ENCODE data around the gene FBRSL1. TPM values are rescaled to one million over a fixed set of nuclear protein-coding genes. Genes with fewer than 3 reads are reported as not detected.

FBRSL1 gene
- total RNA-seq, 4 donors from 2014 or later: 23.3 to 306 (median 49.7) TPM

GRCh38 chr12:132481345-132481744, 8.6 kb upstream of the FBRSL1 start:
- Histone ChIP-seq H3K9me3 (no peaks in the 10 kb centered on the region), H3K4me3 (no peak overlapping the region)
- 73 to 75% methylated on average over 5 to 11 of the region's 11 CpGs for WGBS, 2 donors (ENCODE audit: low coverage in 1 of 2)

DNA sequence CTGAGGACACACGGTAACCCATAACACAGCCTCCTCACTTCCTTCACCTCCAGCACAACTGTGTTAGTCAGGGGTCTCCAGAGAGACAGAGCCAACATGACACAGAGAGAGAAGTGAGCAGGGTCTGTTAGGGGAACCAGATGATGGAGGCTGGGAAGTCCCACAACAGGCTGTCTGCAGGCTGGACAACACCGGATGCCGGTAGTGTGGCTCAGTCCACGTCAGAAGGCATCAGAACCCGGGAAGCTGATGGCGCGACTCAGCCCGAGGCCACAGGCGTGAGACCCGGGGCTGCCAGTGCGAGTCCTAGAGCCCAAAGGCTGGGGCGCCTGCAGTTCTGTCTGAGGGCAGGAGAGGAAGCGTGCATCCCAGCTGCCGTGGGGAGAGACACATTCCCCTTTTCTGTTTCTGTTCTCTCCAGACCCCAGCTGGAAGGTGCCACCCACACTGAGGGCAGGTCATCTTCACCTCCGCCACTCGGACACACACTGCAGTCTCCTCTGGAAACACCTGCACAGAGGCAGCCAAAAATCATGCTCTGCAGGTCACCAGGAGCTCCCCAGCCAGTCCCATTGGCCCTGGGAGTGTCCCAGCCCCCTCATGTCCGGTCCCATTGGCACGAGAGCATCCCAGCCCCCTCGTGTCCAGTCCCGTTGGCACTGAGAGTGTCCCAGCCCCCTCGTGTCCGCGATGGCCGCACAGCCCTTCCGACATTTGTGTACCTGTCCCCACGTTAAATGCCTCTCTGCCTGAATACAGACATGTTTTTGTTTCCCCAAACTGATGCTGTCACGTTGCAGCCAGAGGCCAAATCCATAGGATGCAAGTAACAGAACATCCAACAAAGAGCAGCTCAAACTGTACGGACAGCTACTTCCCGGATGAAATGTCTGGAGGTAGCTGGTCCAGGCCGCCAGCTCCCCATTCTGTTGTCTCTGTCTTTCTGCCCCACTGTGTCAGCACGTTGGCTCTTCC, 7.9 kb upstream of the FBRSL1 start:
- H3K36me3 ChIP-seq: no peaks in the 10 kb centered on the region
- in situ Hi-C loops (cut with MboI; ENCODE audit: low pct_ligation_motif_present in 1 of 4, low pct_unique_long_range_greater_than_20kb in 1 of 4, low sequenced_read_pairs in 3 of 4) (no loop called here), intact Hi-C loops (cut with DNase I; ENCODE audit: low total_unique reads) (no loop called here)
- no peak overlapping the region for H3K4me3 ChIP-seq
- 82% methylated on average over 31 of the region's 31 CpGs; no CpG with 5 or more reads in 1 of the 2 donors for WGBS, 2 donors (ENCODE audit: low coverage in 1 of 2)
- TF ChIP-seq POLR2AphosphoS5 (IDR thresholded peaks at IDR 0.05) (no peak), POLR2A (IDR thresholded peaks at IDR 0.05) (no peak), CTCF (IDR thresholded peaks at IDR 0.05) (no peak), EP300 (IDR thresholded peaks at IDR 0.05; ENCODE audit: low read depth) (no peak)
- no peak for DNase-seq
- no peaks in the 10 kb centered on the region for H3K27me3 ChIP-seq
- H3K4me1 ChIP-seq: no peaks in the 10 kb centered on the region
- no peak overlapping the region for H3K27ac ChIP-seq
- H3K9me3 ChIP-seq: no peaks in the 10 kb centered on the region

More at GRCh38 chr12:132481345-132481744, 8.6 kb upstream of the FBRSL1 start:
- TF ChIP-seq POLR2AphosphoS5 (IDR thresholded peaks at IDR 0.05): no peak
- TF ChIP-seq CTCF (IDR thresholded peaks at IDR 0.05): no peak
- no peaks in the 10 kb centered on the region for H3K27me3 ChIP-seq
- in situ Hi-C loops (cut with MboI; ENCODE audit: low pct_ligation_motif_present in 1 of 4, low pct_unique_long_range_greater_than_20kb in 1 of 4, low sequenced_read_pairs in 3 of 4) (no loop called here), intact Hi-C loops (cut with DNase I; ENCODE audit: low total_unique reads) (no loop called here)
- H3K36me3 ChIP-seq: no peaks in the 10 kb centered on the region
- no peak for DNase-seq
- no peak overlapping the region for H3K27ac ChIP-seq
- H3K4me1 ChIP-seq: no peaks in the 10 kb centered on the region

- no peaks in the 10 kb centered on the region for H3K36me3 ChIP-seq
- 84 to 97% methylated on average over 5 to 9 of the region's 9 CpGs for WGBS, 2 donors (ENCODE audit: low coverage in 1 of 2)
- no peak for DNase-seq
- no peaks in the 10 kb centered on the region for H3K4me1 ChIP-seq
- H3K9me3 ChIP-seq: no peaks in the 10 kb centered on the region
- intact Hi-C loops (cut with DNase I; ENCODE audit: low total_unique reads) (no loop called here), in situ Hi-C loops (cut with MboI; ENCODE audit: low pct_ligation_motif_present in 1 of 4, low pct_unique_long_range_greater_than_20kb in 1 of 4, low sequenced_read_pairs in 3 of 4) (no loop called here)
- TF ChIP-seq POLR2A (IDR thresholded peaks at IDR 0.05) (no peak), POLR2AphosphoS5 (IDR thresholded peaks at IDR 0.05) (no peak), CTCF (IDR thresholded peaks at IDR 0.05) (no peak), EP300 (IDR thresholded peaks at IDR 0.05; ENCODE audit: low read depth) (no peak)
- H3K27me3 ChIP-seq: no peaks in the 10 kb centered on the region
- H3K4me3 ChIP-seq: no peak overlapping the region
- H3K27ac ChIP-seq: no peak overlapping the region
Observed at GRCh38 chr12:132482771-132483170, 7.2 kb upstream of the FBRSL1 start.

DNA sequence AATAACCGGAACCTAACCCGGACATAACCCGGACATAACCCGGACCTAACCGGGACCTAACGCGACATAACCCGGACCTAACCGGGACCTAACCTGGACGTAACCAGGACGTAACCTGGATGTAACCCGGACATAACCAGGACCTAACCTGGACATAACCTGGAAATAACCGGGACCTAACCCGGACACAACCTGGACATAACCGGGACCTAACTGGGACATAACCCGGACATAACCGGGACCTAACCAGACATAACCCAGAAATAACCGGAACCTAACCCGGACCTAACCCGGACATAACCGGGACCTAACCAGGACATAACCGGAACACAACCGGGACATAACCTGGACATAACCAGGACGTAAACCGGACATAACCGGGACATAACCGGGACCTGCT, 6.7 kb upstream of the FBRSL1 start:
- 94 to 100% methylated on average over 3 to 27 of the region's 27 CpGs for WGBS, 2 donors (ENCODE audit: low coverage in 1 of 2)
- H3K36me3 ChIP-seq: no peaks in the 10 kb centered on the region
- no peaks in the 10 kb centered on the region for H3K9me3 ChIP-seq
- no peak for DNase-seq
- H3K4me1 ChIP-seq: peaks cover 0 to 2% (median 0%) of the 10 kb centered on the region in 4 donors
- intact Hi-C loops (cut with DNase I; ENCODE audit: low total_unique reads) (no loop called here), in situ Hi-C loops (cut with MboI; ENCODE audit: low pct_ligation_motif_present in 1 of 4, low pct_unique_long_range_greater_than_20kb in 1 of 4, low sequenced_read_pairs in 3 of 4) (no loop called here)
- no peak for TF ChIP-seq POLR2AphosphoS5 (IDR thresholded peaks at IDR 0.05)
- TF ChIP-seq EP300 (IDR thresholded peaks at IDR 0.05; ENCODE audit: low read depth): no peak
- no peak for TF ChIP-seq POLR2A (IDR thresholded peaks at IDR 0.05)
- no peak for TF ChIP-seq CTCF (IDR thresholded peaks at IDR 0.05)
- H3K27ac ChIP-seq: no peak overlapping the region
- H3K4me3 ChIP-seq: no peak overlapping the region
- H3K27me3 ChIP-seq: no peaks in the 10 kb centered on the region

Data from transverse colon (tissue), 4 donors.